NCI-H128 (cell line): ENCODE results near the gene PIAS2.
"Not testable (repeated sequence)": the region's sequence is repeated elsewhere in the genome, so short reads cannot be mapped to it uniquely, and the experiment has no call there.

Experiments used
- DNase-seq: peaks from one replicate; lab custom pipeline; 2025; ENCODE audit not compliant: unreplicated experiment; lab: John Stamatoyannopoulos, UW

Gene PIAS2

GRCh38 chr18:46903406-46903805 is 13.9 kb downstream of the PIAS2 start:
- DNase-seq: no peak

- no peak for DNase-seq
Observed at GRCh38 chr18:46899274-46899948, 17.9 kb downstream of the PIAS2 start.

GRCh38 chr18:46894124-46894523 is 23.2 kb downstream of the PIAS2 start:
- no peak for DNase-seq

- no peak for DNase-seq
Observed at GRCh38 chr18:46893360-46893759, 23.9 kb downstream of the PIAS2 start.

GRCh38 chr18:46892842-46893241 is 24.5 kb downstream of the PIAS2 start:
- no peak for DNase-seq

- no peak for DNase-seq
Observed at GRCh38 chr18:46891742-46892214, 25.5 kb downstream of the PIAS2 start.

- no peak for DNase-seq
Observed at GRCh38 chr18:46888965-46889364, 28.3 kb downstream of the PIAS2 start.

GRCh38 chr18:46886893-46887292 is 30.4 kb downstream of the PIAS2 start:
- DNase-seq: no peak

GRCh38 chr18:46883180-46883579 is 34.1 kb downstream of the PIAS2 start:
- no peak for DNase-seq

GRCh38 chr18:46877329-46877987 is 39.8 kb downstream of the PIAS2 start:
- no peak for DNase-seq

- DNase-seq: no peak
Observed at GRCh38 chr18:46868169-46868921, 49.0 kb downstream of the PIAS2 start.

- no peak for DNase-seq
Observed at GRCh38 chr18:46867367-46868143, 49.8 kb downstream of the PIAS2 start.

GRCh38 chr18:46866523-46866922 is 50.8 kb downstream of the PIAS2 start:
- no peak for DNase-seq

- not testable (repeated sequence) for DNase-seq
Observed at GRCh38 chr18:46865245-46865644, 52.1 kb downstream of the PIAS2 start.

- DNase-seq: no peak
Observed at GRCh38 chr18:46859855-46860254, 57.5 kb downstream of the PIAS2 start.

GRCh38 chr18:46858290-46858689 is 59.0 kb downstream of the PIAS2 start:
- no peak for DNase-seq

- DNase-seq: no peak
Observed at GRCh38 chr18:46856973-46857372, 60.3 kb downstream of the PIAS2 start.

- DNase-seq: no peak
Observed at GRCh38 chr18:46849007-46849406, 68.3 kb downstream of the PIAS2 start.

GRCh38 chr18:46843372-46843771 is 73.9 kb downstream of the PIAS2 start:
- no peak for DNase-seq

GRCh38 chr18:46842583-46842982 is 74.7 kb downstream of the PIAS2 start:
- no peak for DNase-seq

GRCh38 chr18:46833899-46834298 is 83.4 kb downstream of the PIAS2 start:
- DNase-seq: no peak
